Measurements from ENCODE around the gene TRANK1.

GRCh38 chr3:36862076-36862755 lies 82.6 kb downstream of the TRANK1 start:
- TF ChIP-seq, protein P1, sequence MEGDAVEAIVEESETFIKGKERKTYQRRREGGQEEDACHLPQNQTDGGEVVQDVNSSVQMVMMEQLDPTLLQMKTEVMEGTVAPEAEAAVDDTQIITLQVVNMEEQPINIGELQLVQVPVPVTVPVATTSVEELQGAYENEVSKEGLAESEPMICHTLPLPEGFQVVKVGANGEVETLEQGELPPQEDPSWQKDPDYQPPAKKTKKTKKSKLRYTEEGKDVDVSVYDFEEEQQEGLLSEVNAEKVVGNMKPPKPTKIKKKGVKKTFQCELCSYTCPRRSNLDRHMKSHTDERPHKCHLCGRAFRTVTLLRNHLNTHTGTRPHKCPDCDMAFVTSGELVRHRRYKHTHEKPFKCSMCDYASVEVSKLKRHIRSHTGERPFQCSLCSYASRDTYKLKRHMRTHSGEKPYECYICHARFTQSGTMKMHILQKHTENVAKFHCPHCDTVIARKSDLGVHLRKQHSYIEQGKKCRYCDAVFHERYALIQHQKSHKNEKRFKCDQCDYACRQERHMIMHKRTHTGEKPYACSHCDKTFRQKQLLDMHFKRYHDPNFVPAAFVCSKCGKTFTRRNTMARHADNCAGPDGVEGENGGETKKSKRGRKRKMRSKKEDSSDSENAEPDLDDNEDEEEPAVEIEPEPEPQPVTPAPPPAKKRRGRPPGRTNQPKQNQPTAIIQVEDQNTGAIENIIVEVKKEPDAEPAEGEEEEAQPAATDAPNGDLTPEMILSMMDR (IDR thresholded peaks at IDR 0.05): no peak
- TF ChIP-seq POLR2A (IDR thresholded peaks at IDR 0.05): no peak
